ENCODE measurements around the gene IL32.

IL32 gene

GRCh38 chr16:3099732-3100499, 34.5 kb downstream of the IL32 start:
- no peaks in the 10 kb centered on the region for H3K9me3 ChIP-seq (ENCODE audit: control insufficient read depth, low read length)
- H3K4me3 ChIP-seq (ENCODE audit: low read length), result peak overlapping the region; percentile 12

GRCh38 chr16:3101018-3101840, 35.8 kb downstream of the IL32 start:
- peak; percentile 68 for DNase-seq (ENCODE audit: low read depth)
- peaks cover 10% of the 10 kb centered on the region for H3K27me3 ChIP-seq (replicated peaks; ENCODE audit: control insufficient read depth, insufficient read depth, low read length)
- no peak overlapping the region for H3K9ac ChIP-seq (ENCODE audit: low read length)
- H3K36me3 ChIP-seq (ENCODE audit: control insufficient read depth, insufficient read depth, low read length, severe bottlenecking), result no peaks in the 10 kb centered on the region
- H3K4me1 ChIP-seq (ENCODE audit: control insufficient read depth, insufficient read depth, low read length), result no peaks in the 10 kb centered on the region
- no peaks in the 10 kb centered on the region for H3K9me3 ChIP-seq (ENCODE audit: control insufficient read depth, low read length)
- H3K4me3 ChIP-seq (ENCODE audit: low read length), result no peak overlapping the region

More at GRCh38 chr16:3099732-3100499, 34.5 kb downstream of the IL32 start:
- Histone ChIP-seq H3K9ac (ENCODE audit: low read length) (no peak overlapping the region), H3K36me3 (ENCODE audit: control insufficient read depth, insufficient read depth, low read length, severe bottlenecking) (no peaks in the 10 kb centered on the region), H3K4me1 (ENCODE audit: control insufficient read depth, insufficient read depth, low read length) (no peaks in the 10 kb centered on the region), H3K27me3 (replicated peaks; ENCODE audit: control insufficient read depth, insufficient read depth, low read length) (peaks cover 10% of the 10 kb centered on the region)
- peak; percentile 95 for DNase-seq (ENCODE audit: low read depth)

GRCh38 chr16:3101841-3102470, 36.5 kb downstream of the IL32 start:
- no peak overlapping the region for H3K9ac ChIP-seq (ENCODE audit: low read length)
- H3K9me3 ChIP-seq (ENCODE audit: control insufficient read depth, low read length), result no peaks in the 10 kb centered on the region
- peaks cover 3% of the 10 kb centered on the region for H3K4me1 ChIP-seq (ENCODE audit: control insufficient read depth, insufficient read depth, low read length)
- H3K4me3 ChIP-seq (ENCODE audit: low read length), result no peak overlapping the region
- peaks cover 10% of the 10 kb centered on the region for H3K27me3 ChIP-seq (replicated peaks; ENCODE audit: control insufficient read depth, insufficient read depth, low read length)
- no peaks in the 10 kb centered on the region for H3K36me3 ChIP-seq (ENCODE audit: control insufficient read depth, insufficient read depth, low read length, severe bottlenecking)
- DNase-seq (ENCODE audit: low read depth), result no peak

- peak overlapping the region; percentile 83 for H3K4me3 ChIP-seq (ENCODE audit: low read length)
- no peaks in the 10 kb centered on the region for H3K9me3 ChIP-seq (ENCODE audit: control insufficient read depth, low read length)
- peaks cover 3% of the 10 kb centered on the region for H3K4me1 ChIP-seq (ENCODE audit: control insufficient read depth, insufficient read depth, low read length)
- DNase-seq (ENCODE audit: low read depth), result peak; percentile 94
- peak overlapping the region; percentile 75 for H3K9ac ChIP-seq (ENCODE audit: low read length)
- H3K36me3 ChIP-seq (ENCODE audit: control insufficient read depth, insufficient read depth, low read length, severe bottlenecking), result no peaks in the 10 kb centered on the region
- H3K27me3 ChIP-seq (replicated peaks; ENCODE audit: control insufficient read depth, insufficient read depth, low read length), result no peaks in the 10 kb centered on the region
These were observed 40.9 kb downstream of the IL32 start for GRCh38 chr16:3106205-3106928.

- Histone ChIP-seq H3K9me3 (ENCODE audit: control insufficient read depth, low read length) (no peaks in the 10 kb centered on the region), H3K9ac (ENCODE audit: low read length) (peak within 1 kb of the TSS; percentile 85), H3K4me1 (ENCODE audit: control insufficient read depth, insufficient read depth, low read length) (peaks cover 19% of the 10 kb centered on the region), H3K36me3 (ENCODE audit: control insufficient read depth, insufficient read depth, low read length, severe bottlenecking) (peaks cover 8% of the 10 kb centered on the region), H3K27me3 (replicated peaks; ENCODE audit: control insufficient read depth, insufficient read depth, low read length) (no peaks in the 10 kb centered on the region), H3K4me3 (ENCODE audit: low read length) (peak within 1 kb of the TSS; percentile 87)
- DNase-seq (ENCODE audit: low read depth), result peak; percentile 85
These were observed 46.8 kb downstream of the IL32 start, which contains the start of gene ZNF205 for GRCh38 chr16:3112058-3112880. Gene ZNF205 (plus strand): TSS chr16:3112586. CDS start chr16:3113431, 845 bp downstream.

- Histone ChIP-seq H3K27me3 (replicated peaks; ENCODE audit: control insufficient read depth, insufficient read depth, low read length) (no peaks in the 10 kb centered on the region), H3K36me3 (ENCODE audit: control insufficient read depth, insufficient read depth, low read length, severe bottlenecking) (peaks cover 8% of the 10 kb centered on the region), H3K4me3 (ENCODE audit: low read length) (peak overlapping the region; percentile 87), H3K9me3 (ENCODE audit: control insufficient read depth, low read length) (no peaks in the 10 kb centered on the region), H3K4me1 (ENCODE audit: control insufficient read depth, insufficient read depth, low read length) (peaks cover 19% of the 10 kb centered on the region), H3K9ac (ENCODE audit: low read length) (peak overlapping the region; percentile 85)
- peak; percentile 38 for DNase-seq (ENCODE audit: low read depth)
These were observed 47.6 kb downstream of the IL32 start for GRCh38 chr16:3112881-3113574.

- H3K9me3 ChIP-seq (ENCODE audit: control insufficient read depth, low read length), result no peaks in the 10 kb centered on the region
- H3K4me3 ChIP-seq (ENCODE audit: low read length), result peak overlapping the region; percentile 87
- peaks cover 19% of the 10 kb centered on the region for H3K4me1 ChIP-seq (ENCODE audit: control insufficient read depth, insufficient read depth, low read length)
- H3K27me3 ChIP-seq (replicated peaks; ENCODE audit: control insufficient read depth, insufficient read depth, low read length), result no peaks in the 10 kb centered on the region
- DNase-seq (ENCODE audit: low read depth), result no peak
- H3K36me3 ChIP-seq (ENCODE audit: control insufficient read depth, insufficient read depth, low read length, severe bottlenecking), result peaks cover 15% of the 10 kb centered on the region
- peak overlapping the region; percentile 85 for H3K9ac ChIP-seq (ENCODE audit: low read length)
These were observed 48.5 kb downstream of the IL32 start for GRCh38 chr16:3113765-3114479.

GRCh38 chr16:3115003-3115402, 49.6 kb downstream of the IL32 start:
- H3K4me3 ChIP-seq (ENCODE audit: low read length), result no peak overlapping the region
- no peaks in the 10 kb centered on the region for H3K9me3 ChIP-seq (ENCODE audit: control insufficient read depth, low read length)
- peaks cover 19% of the 10 kb centered on the region for H3K4me1 ChIP-seq (ENCODE audit: control insufficient read depth, insufficient read depth, low read length)
- no peak for DNase-seq (ENCODE audit: low read depth)
- peaks cover 24% of the 10 kb centered on the region for H3K36me3 ChIP-seq (ENCODE audit: control insufficient read depth, insufficient read depth, low read length, severe bottlenecking)
- H3K9ac ChIP-seq (ENCODE audit: low read length), result no peak overlapping the region
- H3K27me3 ChIP-seq (replicated peaks; ENCODE audit: control insufficient read depth, insufficient read depth, low read length), result no peaks in the 10 kb centered on the region

GRCh38 chr16:3115561-3115960, 50.1 kb downstream of the IL32 start:
- DNase-seq (ENCODE audit: low read depth), result no peak
- Histone ChIP-seq H3K27me3 (replicated peaks; ENCODE audit: control insufficient read depth, insufficient read depth, low read length) (no peaks in the 10 kb centered on the region), H3K36me3 (ENCODE audit: control insufficient read depth, insufficient read depth, low read length, severe bottlenecking) (peaks cover 26% of the 10 kb centered on the region), H3K4me3 (ENCODE audit: low read length) (no peak overlapping the region), H3K9me3 (ENCODE audit: control insufficient read depth, low read length) (no peaks in the 10 kb centered on the region), H3K4me1 (ENCODE audit: control insufficient read depth, insufficient read depth, low read length) (peaks cover 19% of the 10 kb centered on the region), H3K9ac (ENCODE audit: low read length) (no peak overlapping the region)
